LNCAP (cell line): ENCODE measurements around the gene C1orf56.

Source experiments
- TF ChIP-seq, protein P1 (sequence below): fragments of 450-650 bp; IDR thresholded peaks from 2 replicates; pipeline ENCODE4 v1.5.1; 2017; ENCODE audit warnings: mild to moderate bottlenecking

C1orf56 gene

DNA sequence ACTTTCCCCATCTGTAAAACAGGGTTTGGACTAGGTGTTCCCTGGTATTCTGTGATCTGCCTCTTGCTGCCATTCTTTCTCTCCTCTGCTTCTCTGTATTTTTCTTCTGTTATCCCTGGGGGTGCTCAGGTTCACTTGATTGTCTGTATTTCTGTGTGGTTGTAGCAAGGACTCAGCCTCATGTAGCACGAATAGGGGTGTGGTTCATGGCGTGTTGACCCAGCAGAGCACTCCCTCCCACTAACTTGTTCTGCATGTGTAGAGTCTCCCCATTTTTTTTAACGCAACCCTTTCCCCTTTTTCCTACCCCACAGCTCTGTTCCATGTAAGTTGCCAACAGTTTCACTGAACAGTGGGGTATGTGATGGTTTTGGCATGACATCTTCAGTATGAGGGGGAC, 12.4 kb upstream of the C1orf56 start:
- TF ChIP-seq, protein P1, sequence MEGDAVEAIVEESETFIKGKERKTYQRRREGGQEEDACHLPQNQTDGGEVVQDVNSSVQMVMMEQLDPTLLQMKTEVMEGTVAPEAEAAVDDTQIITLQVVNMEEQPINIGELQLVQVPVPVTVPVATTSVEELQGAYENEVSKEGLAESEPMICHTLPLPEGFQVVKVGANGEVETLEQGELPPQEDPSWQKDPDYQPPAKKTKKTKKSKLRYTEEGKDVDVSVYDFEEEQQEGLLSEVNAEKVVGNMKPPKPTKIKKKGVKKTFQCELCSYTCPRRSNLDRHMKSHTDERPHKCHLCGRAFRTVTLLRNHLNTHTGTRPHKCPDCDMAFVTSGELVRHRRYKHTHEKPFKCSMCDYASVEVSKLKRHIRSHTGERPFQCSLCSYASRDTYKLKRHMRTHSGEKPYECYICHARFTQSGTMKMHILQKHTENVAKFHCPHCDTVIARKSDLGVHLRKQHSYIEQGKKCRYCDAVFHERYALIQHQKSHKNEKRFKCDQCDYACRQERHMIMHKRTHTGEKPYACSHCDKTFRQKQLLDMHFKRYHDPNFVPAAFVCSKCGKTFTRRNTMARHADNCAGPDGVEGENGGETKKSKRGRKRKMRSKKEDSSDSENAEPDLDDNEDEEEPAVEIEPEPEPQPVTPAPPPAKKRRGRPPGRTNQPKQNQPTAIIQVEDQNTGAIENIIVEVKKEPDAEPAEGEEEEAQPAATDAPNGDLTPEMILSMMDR, result no peak

DNA sequence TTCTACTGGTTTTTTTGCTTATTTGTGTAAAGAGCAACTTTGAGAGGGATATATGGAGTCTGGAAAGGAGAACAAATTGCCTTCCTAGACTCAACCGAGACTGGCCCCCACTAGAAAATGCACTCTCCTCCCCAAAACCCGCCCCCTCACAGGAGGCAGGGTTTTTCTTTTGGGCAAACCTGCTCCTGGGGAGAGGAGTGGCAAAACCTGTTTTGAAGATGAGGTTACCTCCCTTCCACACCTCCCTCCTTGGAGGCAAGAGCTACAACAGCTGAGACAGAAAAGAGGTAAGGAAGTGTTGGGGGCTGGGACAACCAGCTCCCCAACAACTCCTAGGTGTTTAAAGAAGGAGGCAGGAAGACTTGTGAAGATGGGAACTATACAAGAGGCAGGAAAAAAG, 11.2 kb upstream of the C1orf56 start, which contains the start of gene BNIPL:
Gene BNIPL (plus strand): TSS at position 231 of the 400 bp plus-strand sequence. CDS start 140 bp downstream, at position 371.
- TF ChIP-seq, protein P1, result no peak

DNA sequence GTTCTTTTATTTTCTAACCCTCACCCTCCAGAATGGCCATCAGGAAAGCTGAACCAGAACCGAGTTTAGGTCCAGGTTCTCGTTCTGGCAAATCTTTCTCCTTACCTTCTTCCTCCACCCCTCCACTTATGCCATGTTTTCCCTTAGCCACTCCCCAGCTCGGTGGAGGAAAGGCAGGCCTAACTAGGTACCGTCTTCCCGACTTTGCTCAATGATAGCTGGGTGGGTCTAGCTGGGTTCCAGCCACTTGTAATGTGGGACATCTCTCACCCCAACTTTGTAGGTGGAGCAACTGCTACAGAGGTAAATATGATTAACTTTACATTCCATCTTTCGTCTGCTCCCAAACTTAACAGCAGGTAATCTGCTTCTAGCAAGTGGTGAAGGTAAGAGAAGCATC, 10.5 kb upstream of the C1orf56 start:
- TF ChIP-seq, protein P1, result no peak

GRCh38 chr1:151039521-151039920, 8.0 kb upstream of the C1orf56 start:
- TF ChIP-seq, protein P1, result no peak

GRCh38 chr1:151043163-151043562, 4.4 kb upstream of the C1orf56 start:
- TF ChIP-seq, protein P1, result no peak

DNA sequence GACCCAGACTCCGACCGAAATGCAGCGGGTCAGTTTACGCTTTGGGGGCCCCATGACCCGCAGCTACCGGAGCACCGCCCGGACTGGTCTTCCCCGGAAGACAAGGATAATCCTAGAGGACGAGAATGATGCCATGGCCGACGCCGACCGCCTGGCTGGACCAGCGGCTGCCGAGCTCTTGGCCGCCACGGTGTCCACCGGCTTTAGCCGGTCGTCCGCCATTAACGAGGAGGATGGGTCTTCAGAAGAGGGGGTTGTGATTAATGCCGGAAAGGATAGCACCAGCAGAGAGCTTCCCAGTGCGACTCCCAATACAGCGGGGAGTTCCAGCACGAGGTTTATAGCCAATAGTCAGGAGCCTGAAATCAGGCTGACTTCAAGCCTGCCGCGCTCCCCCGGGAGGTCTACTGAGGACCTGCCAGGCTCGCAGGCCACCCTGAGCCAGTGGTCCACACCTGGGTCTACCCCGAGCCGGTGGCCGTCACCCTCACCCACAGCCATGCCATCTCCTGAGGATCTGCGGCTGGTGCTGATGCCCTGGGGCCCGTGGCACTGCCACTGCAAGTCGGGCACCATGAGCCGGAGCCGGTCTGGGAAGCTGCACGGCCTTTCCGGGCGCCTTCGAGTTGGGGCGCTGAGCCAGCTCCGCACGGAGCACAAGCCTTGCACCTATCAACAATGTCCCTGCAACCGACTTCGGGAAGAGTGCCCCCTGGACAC, 534 bp downstream of the C1orf56 start:
- TF ChIP-seq, protein P1, result no peak

DNA sequence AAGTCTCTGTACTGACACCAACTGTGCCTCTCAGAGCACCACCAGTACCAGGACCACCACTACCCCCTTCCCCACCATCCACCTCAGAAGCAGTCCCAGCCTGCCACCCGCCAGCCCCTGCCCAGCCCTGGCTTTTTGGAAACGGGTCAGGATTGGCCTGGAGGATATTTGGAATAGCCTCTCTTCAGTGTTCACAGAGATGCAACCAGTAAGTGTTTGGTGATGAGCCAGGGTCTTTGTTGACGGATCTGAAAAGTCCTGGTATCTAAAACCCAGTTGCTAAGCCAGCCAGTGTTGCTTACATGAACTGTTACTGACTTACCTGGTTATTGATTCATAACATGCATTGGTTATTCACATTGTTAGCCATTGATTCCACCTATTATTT, 1.1 kb downstream of the C1orf56 start:
- TF ChIP-seq, protein P1, result no peak

GRCh38 chr1:151049458-151049857, 1.9 kb downstream of the C1orf56 start:
- TF ChIP-seq, protein P1, result no peak
